Gastrocnemius medialis (tissue), 4 donors: ENCODE data around the gene PLEKHG3. TPM values are rescaled to one million over a fixed set of nuclear protein-coding genes. Genes with fewer than 3 reads are reported as not detected.

ENCODE experiments used
- ATAC-seq, 2 donors: fragments of 150-250 bp; one replicate each; pipeline ENCODE4 v1.9.1; 2016
- DNase-seq, 2 donors: peaks; one replicate each; pipeline ENCODE4 v3.0.0-alpha.2; 2019
- H3K27ac ChIP-seq, 4 donors: fragments of 200-600 bp; sonication (generic); 1 replicate in 1 of 4; 2 replicates in 3 of 4; pipeline ENCODE4 v1.5.1; 2016 to 2018; ENCODE audit warnings: mild to moderate bottlenecking in 2 of 4, moderate library complexity in 1 of 4
- H3K27me3 ChIP-seq, 3 donors: fragments of 200-600 bp; sonication (generic) in 2 of 3; 1 replicate in 1 of 3; 2 replicates in 2 of 3; pipeline versions ENCODE4 v1.5.1 to v1.6.0; 2016 to 2019; ENCODE audit warnings: mild to moderate bottlenecking in 1 of 3, moderate library complexity in 1 of 3
- H3K36me3 ChIP-seq, 2 donors: fragments of 200-600 bp; sonication (generic) in 1 of 2; one replicate each; pipeline ENCODE4 v1.5.1; 2017 to 2018
- H3K4me1 ChIP-seq, 2 donors: fragments of 200-600 bp; sonication (generic) in 1 of 2; one replicate each; pipeline ENCODE4 v1.5.1; 2016 to 2017; ENCODE audit warnings: mild to moderate bottlenecking in 2 of 2
- H3K4me3 ChIP-seq, 4 donors: fragments of 200-600 bp; sonication (generic) in 3 of 4; 1 replicate in 1 of 4; 2 replicates in 3 of 4; pipeline ENCODE4 v1.5.1; 2016 to 2019; ENCODE audit warnings: mild to moderate bottlenecking in 2 of 4
- H3K9me3 ChIP-seq, 3 donors: fragments of 200-600 bp; sonication (generic) in 2 of 3; 1 replicate in 1 of 3; 2 replicates in 2 of 3; pipeline ENCODE4 v1.5.1; 2016 to 2019
- POLR2A ChIP-seq, 2 donors: fragments of 450-650 bp; IDR thresholded peaks; one replicate each; pipeline ENCODE4 v1.6.1; 2017; ENCODE audit warnings: antibody characterized with exemption in 2 of 2, mild to moderate bottlenecking in 2 of 2, moderate library complexity in 2 of 2
- in situ Hi-C, 4 donors: fragments of 200-750 bp; cut with MboI; loops; one replicate each; pipeline versions ENCODE4 v1.15.0 to v1.8.0; 2017; ENCODE audit warnings: low sequenced_read_pairs in 4 of 4
- intact Hi-C: fragments of 100-400 bp; cut with DNase I; formaldehyde crosslinking; loops from one replicate; pipeline ENCODE4 v1.15.1; 2023; ENCODE audit warnings: low total_unique reads
- total RNA-seq, 4 donors: library from RNA; depleted of rRNA; stranded (reverse); fragments of >200 nt; gene quantifications; one replicate each; pipeline versions ENCODE4 v1.1.0 to v1.2.3, GENCODE V29; 2016
- TF ChIP-seq, protein P1 (sequence below), 5 experiments: fragments of 450-650 bp in 3 of 5; fragments of 200-600 bp in 2 of 5; sonication (generic) in 2 of 5; IDR thresholded peaks in 4 of 5; conservative IDR thresholded peaks in 1 of 5; 1 replicate in 4 of 5; 2 replicates in 1 of 5; pipeline ENCODE4 v1.5.1; 2016 to 2019; ENCODE audit warnings: antibody characterized with exemption in 5 of 5, mild to moderate bottlenecking in 3 of 5, moderate library complexity in 3 of 5

Gene PLEKHG3
- total RNA-seq, 4 donors from 2014 or later, result 8.8 to 18.8 (median 14.5) TPM

DNA sequence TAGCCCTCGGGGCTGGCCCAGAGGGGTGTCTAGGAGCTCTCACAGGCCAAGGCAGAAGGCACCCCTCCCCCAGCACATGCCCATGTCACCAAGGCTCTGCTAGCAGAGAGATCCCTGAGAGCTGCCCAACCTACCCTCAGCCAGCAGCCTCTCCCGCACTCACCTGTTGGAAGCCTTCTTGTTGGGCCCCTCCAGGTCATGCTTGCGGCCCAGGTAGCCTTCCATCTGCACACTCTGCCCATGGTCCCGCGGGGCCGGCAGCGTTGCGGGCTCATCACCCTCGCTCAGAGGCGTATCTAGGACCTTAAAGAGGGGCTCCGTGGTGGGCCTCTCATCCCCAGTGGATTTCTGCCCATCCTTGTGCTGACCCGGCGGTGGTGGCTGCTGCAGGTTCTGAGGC lies 49.1 kb downstream of the PLEKHG3 start:
- H3K36me3 ChIP-seq, result peaks cover 0 to 28% of the 10 kb centered on the region in 2 donors
- TF ChIP-seq, protein P1, sequence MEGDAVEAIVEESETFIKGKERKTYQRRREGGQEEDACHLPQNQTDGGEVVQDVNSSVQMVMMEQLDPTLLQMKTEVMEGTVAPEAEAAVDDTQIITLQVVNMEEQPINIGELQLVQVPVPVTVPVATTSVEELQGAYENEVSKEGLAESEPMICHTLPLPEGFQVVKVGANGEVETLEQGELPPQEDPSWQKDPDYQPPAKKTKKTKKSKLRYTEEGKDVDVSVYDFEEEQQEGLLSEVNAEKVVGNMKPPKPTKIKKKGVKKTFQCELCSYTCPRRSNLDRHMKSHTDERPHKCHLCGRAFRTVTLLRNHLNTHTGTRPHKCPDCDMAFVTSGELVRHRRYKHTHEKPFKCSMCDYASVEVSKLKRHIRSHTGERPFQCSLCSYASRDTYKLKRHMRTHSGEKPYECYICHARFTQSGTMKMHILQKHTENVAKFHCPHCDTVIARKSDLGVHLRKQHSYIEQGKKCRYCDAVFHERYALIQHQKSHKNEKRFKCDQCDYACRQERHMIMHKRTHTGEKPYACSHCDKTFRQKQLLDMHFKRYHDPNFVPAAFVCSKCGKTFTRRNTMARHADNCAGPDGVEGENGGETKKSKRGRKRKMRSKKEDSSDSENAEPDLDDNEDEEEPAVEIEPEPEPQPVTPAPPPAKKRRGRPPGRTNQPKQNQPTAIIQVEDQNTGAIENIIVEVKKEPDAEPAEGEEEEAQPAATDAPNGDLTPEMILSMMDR (IDR thresholded peaks at IDR 0.05 in 4 of 5, conservative IDR thresholded peaks at IDR 0.05 in 1 of 5), result no peak
- no peak for TF ChIP-seq POLR2A (IDR thresholded peaks at IDR 0.05)
- no peaks in the 10 kb centered on the region for H3K27me3 ChIP-seq
- DNase-seq (no peak), ATAC-seq (no peak)
- H3K4me1 ChIP-seq, result peaks cover 17 to 32% of the 10 kb centered on the region in 2 donors
- no peaks in the 10 kb centered on the region for H3K9me3 ChIP-seq
- intact Hi-C loops (no loop called here), in situ Hi-C loops (no loop called here)
- no peak overlapping the region for H3K4me3 ChIP-seq
- no peak overlapping the region for H3K27ac ChIP-seq

DNA sequence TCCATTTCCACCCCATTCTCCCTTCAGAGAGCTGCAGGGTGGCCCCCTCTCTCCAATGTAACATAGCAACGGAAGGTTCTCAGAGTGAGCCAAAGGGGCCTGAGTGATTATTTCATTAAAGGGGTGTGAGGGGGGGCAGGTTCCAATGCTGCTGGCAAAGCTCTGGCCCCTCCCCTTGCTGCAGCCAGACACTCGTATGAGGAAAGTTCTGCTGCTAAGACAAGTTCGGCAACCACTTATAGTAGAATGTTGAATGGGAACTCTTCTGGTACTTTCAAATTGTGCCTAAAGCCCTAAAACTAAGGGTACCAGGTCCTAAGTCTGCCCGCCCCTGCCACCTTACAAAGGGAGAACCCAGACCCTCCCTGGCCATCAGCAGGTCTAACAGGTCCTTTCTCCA lies 49.8 kb downstream of the PLEKHG3 start:
- TF ChIP-seq, protein P1 (IDR thresholded peaks at IDR 0.05 in 4 of 5, conservative IDR thresholded peaks at IDR 0.05 in 1 of 5), result no peak
- TF ChIP-seq POLR2A (IDR thresholded peaks at IDR 0.05), result no peak
- DNase-seq (no peak), ATAC-seq (no peak)
- intact Hi-C loops (no loop called here), in situ Hi-C loops (no loop called here)
- peaks cover 17 to 38% of the 10 kb centered on the region in 2 donors for H3K4me1 ChIP-seq
- H3K4me3 ChIP-seq, result no peak overlapping the region
- no peaks in the 10 kb centered on the region for H3K27me3 ChIP-seq
- H3K36me3 ChIP-seq, result peaks cover 0 to 28% of the 10 kb centered on the region in 2 donors
- no peak overlapping the region for H3K27ac ChIP-seq
- no peaks in the 10 kb centered on the region for H3K9me3 ChIP-seq

DNA sequence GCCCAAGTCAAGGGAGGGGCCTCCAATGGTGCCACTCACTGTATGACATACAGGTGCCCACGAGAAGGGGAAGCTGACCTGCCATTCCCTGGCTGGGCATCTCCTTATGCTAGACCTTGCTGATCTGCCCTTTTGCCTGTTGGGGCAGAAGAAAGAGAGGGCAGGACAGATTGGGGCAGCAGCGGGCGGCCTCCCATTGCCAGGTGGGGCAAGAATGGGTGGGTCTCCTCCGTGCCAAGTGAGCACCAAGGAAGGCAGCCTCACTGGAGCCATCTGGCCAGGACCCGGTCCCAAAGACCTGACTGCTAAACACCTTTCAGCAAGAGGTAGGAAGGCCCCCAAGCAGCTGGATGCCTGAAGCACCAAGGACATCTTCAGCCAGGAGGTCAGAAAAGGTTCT lies 50.5 kb downstream of the PLEKHG3 start:
- in situ Hi-C loops (loop anchor here in 1 of 4 donors (5.0 kb wide), 1 partner anchor 82 kb away; no protein-coding TSS in a partner anchor), intact Hi-C loops (no loop called here)
- H3K27ac ChIP-seq, result peak overlapping the region in 1 of 4 donors; percentile 8
- no peak for DNase-seq
- no peaks in the 10 kb centered on the region for H3K27me3 ChIP-seq
- TF ChIP-seq POLR2A (IDR thresholded peaks at IDR 0.05), result no peak
- TF ChIP-seq, protein P1 (IDR thresholded peaks at IDR 0.05 in 4 of 5, conservative IDR thresholded peaks at IDR 0.05 in 1 of 5), result no peak
- no peak for ATAC-seq
- H3K9me3 ChIP-seq, result no peaks in the 10 kb centered on the region
- H3K4me1 ChIP-seq, result peaks cover 17 to 45% of the 10 kb centered on the region in 2 donors
- H3K36me3 ChIP-seq, result peaks cover 0 to 22% of the 10 kb centered on the region in 2 donors
- H3K4me3 ChIP-seq, result no peak overlapping the region

- Histone ChIP-seq H3K36me3 (peaks cover 0 to 17% of the 10 kb centered on the region in 2 donors), H3K27me3 (no peaks in the 10 kb centered on the region), H3K27ac (peak overlapping the region in 1 of 4 donors; percentile 8), H3K9me3 (no peaks in the 10 kb centered on the region), H3K4me3 (no peak overlapping the region), H3K4me1 (peaks cover 17 to 48% of the 10 kb centered on the region in 2 donors)
- peak in 1 of 2 donors; percentile 34 for DNase-seq
- intact Hi-C loops (no loop called here), in situ Hi-C loops (loop anchor here in 1 of 4 donors (5.0 kb wide), 1 partner anchor 84 kb away; no protein-coding TSS in a partner anchor)
- TF ChIP-seq, protein P1 (IDR thresholded peaks at IDR 0.05 in 4 of 5, conservative IDR thresholded peaks at IDR 0.05 in 1 of 5), result no peak
- TF ChIP-seq POLR2A (IDR thresholded peaks at IDR 0.05), result no peak
- peak; percentile 57 to 64 for ATAC-seq
Observed at GRCh38 chr14:64755781-64756221, 51.6 kb downstream of the PLEKHG3 start.

- Histone ChIP-seq H3K27ac (no peak overlapping the region), H3K9me3 (no peaks in the 10 kb centered on the region), H3K4me1 (peaks cover 26 to 52% of the 10 kb centered on the region in 2 donors), H3K4me3 (no peak overlapping the region), H3K27me3 (no peaks in the 10 kb centered on the region), H3K36me3 (peaks cover 0 to 16% of the 10 kb centered on the region in 2 donors)
- TF ChIP-seq, protein P1 (IDR thresholded peaks at IDR 0.05 in 4 of 5, conservative IDR thresholded peaks at IDR 0.05 in 1 of 5), result no peak
- TF ChIP-seq POLR2A (IDR thresholded peaks at IDR 0.05), result no peak
- no peak for DNase-seq
- ATAC-seq, result no peak
- in situ Hi-C loops, result loop anchor here in 1 of 4 donors (5.0 kb wide), 1 partner anchor 84 kb away; no protein-coding TSS in a partner anchor
- intact Hi-C loops, result no loop called here
Observed at GRCh38 chr14:64756712-64757111, 52.5 kb downstream of the PLEKHG3 start.
